GM18505 (cell line): ENCODE results near the gene TAMM41.

ENCODE experiments used
- ATAC-seq: cut with Tn5 transposase; IDR thresholded peaks from one replicate; pipeline ENCODE4 v1.9.1; 2021; ENCODE audit not compliant: unreplicated experiment
- POLR2A ChIP-seq: IDR thresholded peaks from 4 replicates; pipeline ENCODE4 v1.6.1; 2011; ENCODE audit warnings: borderline replicate concordance; ENCODE audit not compliant: insufficient read depth, insufficient read length; ENCODE audit errors: extremely low read depth

Gene TAMM41

GRCh38 chr3:11832981-11833905 is 13.4 kb downstream of the TAMM41 start:
- TF ChIP-seq POLR2A, result no peak
- no peak for ATAC-seq

- TF ChIP-seq POLR2A, result no peak
- ATAC-seq, result no peak
Measured at GRCh38 chr3:11829416-11829815, 17.3 kb downstream of the TAMM41 start.

DNA sequence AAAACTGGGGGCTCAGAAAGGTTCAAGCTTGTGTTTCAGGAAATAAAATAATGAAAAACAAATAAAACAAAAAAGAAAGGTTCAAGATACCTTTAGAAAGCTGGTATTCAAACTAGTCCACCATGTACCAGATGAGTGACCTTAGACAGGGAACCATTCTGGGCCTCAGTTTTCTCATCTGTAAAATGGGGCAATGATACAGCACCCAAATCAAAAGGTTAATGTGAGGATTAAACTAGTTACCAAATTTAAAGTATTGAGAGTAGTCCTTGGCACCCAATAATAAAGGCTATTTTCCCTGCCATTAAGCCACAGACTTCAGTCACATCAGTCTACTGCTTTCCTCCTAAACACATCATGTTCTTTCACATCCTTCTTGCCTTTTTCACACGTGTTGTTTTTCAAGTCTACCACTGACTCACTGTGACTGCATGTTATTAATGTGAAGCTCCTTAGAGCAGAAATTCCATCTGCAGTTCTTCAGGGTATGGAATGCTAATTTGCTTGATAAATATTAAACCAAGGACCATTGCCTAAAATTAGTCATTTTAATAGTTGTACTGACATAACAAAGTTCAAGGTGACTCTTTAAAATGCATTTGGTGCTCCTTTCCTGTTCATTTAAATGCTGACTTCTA is 19.9 kb downstream of the TAMM41 start:
- no peak for ATAC-seq
- TF ChIP-seq POLR2A, result no peak

DNA sequence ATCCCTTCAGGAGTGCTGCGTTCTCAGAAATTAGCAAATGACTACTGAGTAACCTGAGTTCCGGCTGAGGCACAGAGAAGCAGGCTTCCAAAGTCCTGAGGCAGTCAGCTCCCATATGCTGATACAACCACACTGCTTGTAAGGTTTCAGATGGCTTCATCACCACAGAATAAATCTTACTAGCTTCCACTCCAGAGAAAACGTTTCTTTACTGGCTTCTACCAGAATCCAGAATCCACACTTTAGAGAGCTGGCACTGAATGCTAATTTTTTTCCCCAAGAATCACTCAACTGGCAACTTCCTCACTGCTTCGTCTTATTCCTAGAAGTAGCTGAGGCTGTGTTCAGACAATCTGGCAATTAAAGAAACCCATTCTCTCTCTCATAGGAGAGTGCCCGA is 21.4 kb downstream of the TAMM41 start:
- ATAC-seq, result no peak
- TF ChIP-seq POLR2A, result no peak

- TF ChIP-seq POLR2A, result no peak
- ATAC-seq, result peak; percentile 78
Measured at GRCh38 chr3:11820531-11821041, 26.1 kb downstream of the TAMM41 start.

GRCh38 chr3:11819146-11819689 is 27.5 kb downstream of the TAMM41 start:
- ATAC-seq, result no peak
- no peak for TF ChIP-seq POLR2A

DNA sequence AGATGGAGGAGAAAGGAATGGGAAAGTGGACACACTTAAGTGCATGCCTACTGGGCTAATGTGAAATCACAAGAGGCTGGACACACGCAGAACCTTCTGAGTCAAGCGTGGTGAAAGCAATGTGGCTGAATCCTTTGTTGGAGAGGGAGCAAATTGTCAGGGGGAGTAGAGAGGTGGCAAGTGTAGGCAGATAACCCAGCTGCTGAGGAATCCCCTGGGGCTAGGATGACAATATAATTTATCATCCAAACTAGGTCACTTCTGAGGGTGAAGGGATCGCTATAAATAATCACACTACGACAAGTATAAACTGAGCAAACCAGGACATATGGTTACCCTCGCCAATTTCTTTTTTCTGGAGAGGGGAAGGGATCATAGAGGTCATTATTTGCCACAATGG is 28.7 kb downstream of the TAMM41 start:
- TF ChIP-seq POLR2A, result no peak
- ATAC-seq, result no peak

DNA sequence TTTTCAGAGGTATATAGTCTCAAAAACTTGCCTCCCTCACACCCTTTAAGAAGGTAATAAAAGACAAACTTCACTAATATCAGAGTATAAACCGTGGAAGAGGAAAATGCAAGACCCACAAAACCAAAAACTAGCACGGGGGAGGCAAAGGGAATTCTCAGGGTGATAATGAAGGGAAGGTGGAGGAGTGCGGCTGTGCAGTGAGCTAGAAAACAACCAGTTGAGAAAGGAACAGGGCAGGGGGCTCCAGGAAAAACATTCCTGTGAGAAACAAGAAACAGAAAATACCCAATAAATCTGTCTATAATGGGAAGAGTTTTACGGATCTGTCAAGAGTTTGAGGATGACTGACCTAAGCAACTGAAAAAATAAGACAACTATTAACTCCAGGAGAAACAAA is 31.6 kb downstream of the TAMM41 start:
- TF ChIP-seq POLR2A, result no peak
- no peak for ATAC-seq

DNA sequence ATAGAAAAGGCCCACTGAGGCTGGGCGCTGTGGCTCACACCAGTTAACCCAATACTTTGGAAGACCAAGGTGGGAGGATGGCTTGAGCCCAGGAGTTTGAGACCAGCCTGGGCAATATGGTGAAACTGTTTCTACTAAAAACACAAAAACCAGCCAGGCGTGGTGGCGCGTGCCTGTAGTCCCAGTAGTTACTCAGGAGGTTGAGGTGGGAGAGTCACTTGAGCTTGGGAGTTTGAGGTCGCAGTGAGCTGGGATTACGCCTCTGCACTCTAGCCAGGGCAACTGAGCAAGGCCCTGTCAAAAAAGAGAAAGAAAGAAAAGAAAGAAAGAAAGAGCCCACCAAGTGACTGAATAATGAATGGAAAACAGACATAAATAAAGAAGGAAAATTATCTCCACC is 32.0 kb downstream of the TAMM41 start:
- no peak for ATAC-seq
- no peak for TF ChIP-seq POLR2A

- ATAC-seq, result no peak
- no peak for TF ChIP-seq POLR2A
Measured at GRCh38 chr3:11810276-11810675, 36.4 kb downstream of the TAMM41 start.

DNA sequence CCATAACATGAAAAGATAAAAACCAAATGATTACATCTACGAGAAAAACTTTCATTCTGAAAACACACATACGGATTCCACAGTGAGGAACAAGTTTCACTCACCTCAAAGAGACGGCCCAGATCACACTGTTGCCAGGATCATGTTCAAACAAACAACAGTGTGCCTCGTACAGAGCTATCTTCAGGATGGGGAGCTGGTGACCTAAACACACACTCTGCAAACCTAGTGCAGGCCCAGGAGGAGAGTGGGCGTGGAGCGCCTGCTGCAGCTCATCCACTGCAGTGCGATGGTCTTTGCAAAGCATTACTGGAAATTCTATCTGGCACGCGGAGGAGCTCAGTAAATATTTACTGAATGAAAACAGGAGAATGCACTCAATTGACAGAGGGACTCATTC is 38.5 kb downstream of the TAMM41 start:
- no peak for ATAC-seq
- no peak for TF ChIP-seq POLR2A

GRCh38 chr3:11807686-11808085 is 39.0 kb downstream of the TAMM41 start:
- ATAC-seq, result no peak
- TF ChIP-seq POLR2A, result no peak

- no peak for ATAC-seq
- TF ChIP-seq POLR2A, result no peak
Measured at GRCh38 chr3:11805716-11806115, 41.0 kb downstream of the TAMM41 start.
